Activated naive CD4-positive, alpha-beta T cell treated with anti-CD3 and anti-CD28 coated beads, Interleukin-2, amount 50 U/mL, for 16 hours (primary cell): ENCODE results near the gene ANXA1.
"Not testable (repeated sequence)": the region's sequence is repeated elsewhere in the genome, so short reads cannot be mapped to it uniquely, and the experiment has no call there.

ENCODE experiments used
- DNase-seq: peaks from one replicate; pipeline ENCODE4 v3.0.0-alpha.2; 2020

The ANXA1 gene

GRCh38 chr9:73170185-73170957 is 18.7 kb downstream of the ANXA1 start:
- DNase-seq, result no peak

DNA sequence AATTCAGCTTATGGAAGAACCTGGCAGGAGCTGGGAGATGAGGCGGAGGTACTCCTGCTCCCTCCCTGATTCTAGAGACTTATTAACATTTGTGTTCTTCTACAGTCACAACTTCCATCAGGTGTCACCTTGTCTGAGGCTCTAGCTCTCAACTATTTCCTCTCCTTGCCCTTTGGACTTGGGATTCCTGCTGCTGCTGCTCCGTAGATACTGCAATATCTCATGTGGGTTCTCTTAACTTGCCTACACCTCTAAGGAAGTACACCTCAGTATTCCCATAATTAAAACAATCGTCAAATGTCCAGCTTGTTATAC is 21.2 kb downstream of the ANXA1 start:
- DNase-seq, result no peak

DNA sequence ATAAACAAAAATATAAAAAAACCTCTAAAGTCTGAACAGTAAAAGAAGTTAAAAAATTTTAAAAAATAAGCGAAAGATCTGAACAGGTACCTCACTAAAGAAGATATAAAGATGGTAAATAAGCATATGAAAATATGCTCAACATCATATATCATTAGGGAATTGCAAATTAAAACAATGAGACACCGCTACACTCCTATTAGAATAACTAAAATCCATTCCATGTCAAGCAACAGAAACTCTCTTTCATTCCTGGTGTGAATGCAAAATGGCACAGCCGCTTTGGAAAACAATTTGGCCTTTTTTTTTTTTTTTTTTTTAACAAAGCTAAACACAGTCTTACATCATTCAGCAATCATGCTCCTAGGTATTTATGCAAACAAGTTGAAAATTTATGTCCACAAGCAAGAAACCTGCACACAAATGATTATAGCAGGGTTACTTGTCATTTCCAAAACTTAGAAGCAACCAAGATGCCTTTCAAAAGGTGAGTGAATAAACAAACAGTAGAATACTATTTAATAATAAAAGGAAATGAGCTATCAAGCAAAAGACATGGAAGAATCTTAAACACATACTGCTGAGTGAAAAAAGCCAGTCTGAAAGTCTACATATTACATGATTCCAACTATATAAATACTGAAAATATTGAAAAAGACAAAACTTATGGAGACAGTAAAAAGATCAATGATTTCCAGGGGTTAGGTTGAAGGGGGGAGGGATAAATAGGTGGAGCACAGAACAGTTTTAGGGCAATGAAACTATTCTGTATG is 22.1 kb downstream of the ANXA1 start:
- no peak for DNase-seq

GRCh38 chr9:73174330-73174980 is 22.8 kb downstream of the ANXA1 start:
- no peak for DNase-seq

GRCh38 chr9:73176450-73176875 is 24.8 kb downstream of the ANXA1 start:
- no peak for DNase-seq

DNA sequence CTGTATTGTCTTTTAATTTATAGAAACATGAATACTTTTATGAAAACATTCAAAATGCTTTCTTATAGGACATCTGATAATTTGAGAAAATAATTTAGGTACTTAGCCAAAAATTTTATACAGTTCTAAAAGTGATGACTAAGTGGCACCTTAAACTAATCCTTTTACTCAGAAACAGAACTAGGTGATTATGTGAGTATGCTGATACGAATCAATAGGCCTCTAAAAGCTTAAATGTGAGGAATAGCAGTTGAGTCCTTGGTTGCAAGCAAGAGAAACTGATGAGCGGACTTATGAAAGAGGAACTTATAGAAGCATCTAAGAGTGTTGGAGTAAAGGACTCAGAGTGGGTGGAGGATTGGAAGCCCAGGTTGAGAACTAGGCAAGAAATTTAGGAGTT is 26.4 kb downstream of the ANXA1 start:
- no peak for DNase-seq

DNA sequence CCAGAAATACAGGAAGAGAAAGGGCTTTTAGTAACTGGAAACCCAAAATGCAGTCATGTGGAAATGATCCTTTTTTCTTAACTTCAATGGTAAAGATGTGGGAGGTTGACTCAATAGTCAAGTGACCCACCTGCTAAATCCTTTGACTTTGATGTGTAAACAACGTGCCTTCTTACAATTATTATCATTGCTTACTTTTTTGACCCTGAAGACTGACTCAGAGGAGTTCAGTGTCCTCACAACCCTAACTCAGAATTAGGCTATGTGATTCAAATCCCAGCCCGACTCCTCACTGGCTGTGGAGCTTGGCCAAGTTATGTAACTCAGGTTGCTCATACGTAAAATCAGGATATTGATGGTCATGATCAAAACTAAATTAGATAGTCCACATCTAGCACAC is 27.9 kb downstream of the ANXA1 start:
- no peak for DNase-seq

- DNase-seq, result no peak
Observed at GRCh38 chr9:73180403-73180802, 28.7 kb downstream of the ANXA1 start.

DNA sequence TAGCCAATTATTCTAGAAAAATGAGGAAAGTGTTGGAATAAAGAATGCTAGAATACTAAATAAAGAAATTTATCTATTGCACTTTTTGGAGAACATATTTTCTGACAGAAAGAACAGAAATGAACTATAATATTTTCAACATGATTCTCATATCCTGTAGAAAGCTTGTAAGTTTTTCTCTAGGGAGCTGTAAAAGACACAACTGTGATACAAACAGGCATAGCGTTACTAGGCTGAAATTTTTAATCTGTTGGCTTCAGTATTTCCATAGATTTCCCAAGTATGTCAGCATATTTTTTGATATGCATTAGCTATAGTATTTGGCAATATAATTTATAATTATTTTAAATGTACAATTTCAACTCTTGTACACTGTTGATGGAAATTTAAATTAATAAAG is 31.3 kb downstream of the ANXA1 start:
- no peak for DNase-seq

DNA sequence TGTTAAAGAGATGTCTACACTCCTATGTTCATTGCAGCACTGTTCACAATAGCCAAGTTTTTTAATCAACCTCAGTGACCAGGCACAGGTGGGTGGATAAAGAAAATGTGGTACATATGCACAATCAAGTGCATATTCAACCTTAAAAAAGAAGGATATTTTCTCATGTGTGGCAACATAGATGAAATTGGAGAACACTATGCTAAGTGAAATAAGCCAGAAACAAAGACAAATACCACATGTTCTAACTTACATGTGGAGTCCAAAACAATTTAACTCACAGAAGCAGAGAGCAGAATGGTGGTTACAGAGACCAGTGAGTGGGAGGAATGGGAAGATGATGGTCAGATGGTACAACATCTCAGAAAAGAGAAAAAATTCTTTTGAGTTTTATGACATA is 31.8 kb downstream of the ANXA1 start:
- no peak for DNase-seq

- DNase-seq, result no peak
Observed at GRCh38 chr9:73183917-73184861, 32.5 kb downstream of the ANXA1 start.

- DNase-seq, result not testable (repeated sequence)
Observed at GRCh38 chr9:73191109-73191508, 39.4 kb downstream of the ANXA1 start.

DNA sequence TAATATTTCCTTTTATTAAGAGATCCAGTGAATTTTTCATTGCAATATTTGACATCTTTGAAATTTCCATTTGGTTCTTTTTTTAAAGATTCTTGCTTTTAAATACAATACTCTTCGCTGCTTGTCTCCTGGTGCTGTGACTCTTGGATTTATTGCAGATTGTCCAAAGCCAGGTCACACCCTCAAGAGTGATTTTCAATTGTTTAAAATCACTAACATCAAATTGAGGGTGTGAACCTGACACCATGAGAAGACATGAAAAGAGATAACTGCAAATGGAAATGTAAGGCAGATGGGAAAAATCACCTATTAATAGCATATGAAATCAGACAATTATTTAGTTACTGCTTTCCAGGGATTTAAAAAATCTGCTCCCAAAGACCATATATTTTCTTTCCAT is 42.6 kb downstream of the ANXA1 start:
- no peak for DNase-seq

GRCh38 chr9:73199448-73199847 is 47.8 kb downstream of the ANXA1 start:
- no peak for DNase-seq

GRCh38 chr9:73199886-73200285 is 48.2 kb downstream of the ANXA1 start:
- DNase-seq, result no peak

- no peak for DNase-seq
Observed at GRCh38 chr9:73200694-73201452, 49.2 kb downstream of the ANXA1 start.

GRCh38 chr9:73202980-73203379 is 51.3 kb downstream of the ANXA1 start:
- no peak for DNase-seq

DNA sequence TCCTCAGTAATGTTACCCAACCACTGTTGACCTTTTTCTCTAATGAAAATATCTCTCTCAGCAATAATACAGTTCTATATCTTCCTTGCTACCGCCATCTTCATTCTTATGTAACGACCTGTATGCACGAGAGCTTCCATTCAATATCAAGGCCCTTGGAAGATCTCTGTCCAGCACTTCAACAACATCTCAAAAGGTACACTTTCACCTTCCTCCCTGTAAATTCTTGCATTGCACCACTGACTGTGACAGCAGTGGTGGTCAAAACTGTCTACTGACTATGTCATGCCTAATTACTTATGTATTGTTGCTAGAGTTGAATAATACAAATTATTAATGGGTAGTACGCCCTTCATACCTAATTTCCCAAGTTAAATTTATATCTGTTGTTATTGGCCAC is 53.3 kb downstream of the ANXA1 start:
- no peak for DNase-seq

- DNase-seq, result no peak
Observed at GRCh38 chr9:73206851-73207250, 55.2 kb downstream of the ANXA1 start.

GRCh38 chr9:73210886-73211666 is 59.4 kb downstream of the ANXA1 start:
- DNase-seq, result no peak

DNA sequence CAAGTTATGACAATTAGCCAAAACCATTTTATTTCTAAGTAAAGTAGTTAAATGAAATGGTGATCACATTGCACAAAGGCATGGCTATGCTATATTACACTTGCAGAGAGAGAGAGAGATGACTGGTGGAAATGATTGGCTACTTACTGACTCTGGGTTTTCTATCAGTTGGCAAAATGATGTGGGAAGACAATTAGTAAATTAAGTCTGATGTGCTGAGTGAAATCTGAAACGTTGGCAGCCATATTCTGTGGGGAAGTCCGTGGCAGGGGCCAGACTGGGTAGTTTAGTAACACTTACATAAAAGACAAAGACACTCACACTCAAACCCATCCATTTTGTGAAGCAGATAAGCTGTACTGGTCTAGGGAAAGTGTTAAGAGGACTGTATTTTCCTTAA is 61.6 kb downstream of the ANXA1 start:
- DNase-seq, result no peak
